ENCODE data around the gene CDHR4. TPM values are rescaled to one million over a fixed set of nuclear protein-coding genes. Genes with fewer than 3 reads are reported as not detected.
"Not testable (repeated sequence)": the region's sequence is repeated elsewhere in the genome, so short reads cannot be mapped to it uniquely, and the experiment has no call there.

The CDHR4 gene
- total RNA-seq, 1 donor from 2014 or later, result not detected

GRCh38 chr3:49780080-49780974, 19.3 kb downstream of the CDHR4 start:
- DNase-seq (ENCODE audit: low read depth), result no peak

GRCh38 chr3:49779358-49780079, 20.2 kb downstream of the CDHR4 start:
- no peak for DNase-seq (ENCODE audit: low read depth)

- not testable (repeated sequence) for DNase-seq (ENCODE audit: low read depth)
Measured at GRCh38 chr3:49776101-49776500, 23.6 kb downstream of the CDHR4 start.

GRCh38 chr3:49775538-49775937, 24.1 kb downstream of the CDHR4 start:
- DNase-seq (ENCODE audit: low read depth), result no peak

- DNase-seq (ENCODE audit: low read depth), result no peak
Measured at GRCh38 chr3:49772703-49773102, 27.0 kb downstream of the CDHR4 start.

- DNase-seq (ENCODE audit: low read depth), result no peak
Measured at GRCh38 chr3:49771340-49771938, 28.2 kb downstream of the CDHR4 start.

GRCh38 chr3:49769926-49770325, 29.7 kb downstream of the CDHR4 start:
- DNase-seq (ENCODE audit: low read depth), result no peak

- no peak for DNase-seq (ENCODE audit: low read depth)
Measured at GRCh38 chr3:49769286-49769915, 30.3 kb downstream of the CDHR4 start.

GRCh38 chr3:49763981-49764380, 35.7 kb downstream of the CDHR4 start:
- DNase-seq (ENCODE audit: low read depth), result no peak

GRCh38 chr3:49761661-49762060, 38.0 kb downstream of the CDHR4 start:
- DNase-seq (ENCODE audit: low read depth), result no peak

GRCh38 chr3:49759226-49759625, 40.4 kb downstream of the CDHR4 start:
- no peak for DNase-seq (ENCODE audit: low read depth)

GRCh38 chr3:49757197-49757596, 42.5 kb downstream of the CDHR4 start:
- no peak for DNase-seq (ENCODE audit: low read depth)

- no peak for DNase-seq (ENCODE audit: low read depth)
Measured at GRCh38 chr3:49756036-49756435, 43.6 kb downstream of the CDHR4 start.

GRCh38 chr3:49754536-49754935, 45.1 kb downstream of the CDHR4 start:
- no peak for DNase-seq (ENCODE audit: low read depth)

GRCh38 chr3:49751501-49751900, 48.2 kb downstream of the CDHR4 start:
- DNase-seq (ENCODE audit: low read depth), result no peak

- DNase-seq (ENCODE audit: low read depth), result peak; percentile 58
Measured at GRCh38 chr3:49750056-49750455, 49.6 kb downstream of the CDHR4 start.

GRCh38 chr3:49748874-49749273, 50.8 kb downstream of the CDHR4 start:
- DNase-seq (ENCODE audit: low read depth), result peak; percentile 10

- DNase-seq (ENCODE audit: low read depth), result peak; percentile 93
Measured at GRCh38 chr3:49747792-49748480, 51.7 kb downstream of the CDHR4 start.

- DNase-seq (ENCODE audit: low read depth), result peak; percentile 86
Measured at GRCh38 chr3:49745986-49746385, 53.7 kb downstream of the CDHR4 start.

Measured in renal cortical epithelial cell (primary cell).